ENCODE measurements around the gene VPS51.

DNA sequence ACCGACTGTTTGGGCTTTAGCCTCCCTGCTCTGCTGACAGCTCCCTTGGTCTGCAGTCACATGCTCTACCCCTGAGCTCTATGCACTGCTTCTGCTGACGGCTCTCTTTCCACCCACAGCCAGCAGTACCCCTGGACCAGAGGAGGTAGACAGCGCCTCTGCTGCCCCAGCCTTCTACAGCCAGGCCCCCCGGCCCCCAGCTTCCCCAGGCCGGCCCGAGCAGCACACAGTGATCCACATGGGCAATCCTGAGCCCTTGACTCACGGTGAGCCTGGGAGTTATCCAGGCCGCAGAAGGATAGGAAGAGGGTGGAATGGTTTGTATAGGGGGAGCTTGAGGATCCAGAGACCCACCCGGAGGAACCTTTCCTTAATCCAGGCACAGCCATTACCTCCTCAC is 9.2 kb upstream of the VPS51 start:
- TF ChIP-seq EZH2 (IDR thresholded peaks at IDR 0.05; ENCODE audit: borderline replicate concordance, insufficient read depth, low read length, poor library complexity, severe bottlenecking) = no peak
- TF ChIP-seq, protein P1, sequence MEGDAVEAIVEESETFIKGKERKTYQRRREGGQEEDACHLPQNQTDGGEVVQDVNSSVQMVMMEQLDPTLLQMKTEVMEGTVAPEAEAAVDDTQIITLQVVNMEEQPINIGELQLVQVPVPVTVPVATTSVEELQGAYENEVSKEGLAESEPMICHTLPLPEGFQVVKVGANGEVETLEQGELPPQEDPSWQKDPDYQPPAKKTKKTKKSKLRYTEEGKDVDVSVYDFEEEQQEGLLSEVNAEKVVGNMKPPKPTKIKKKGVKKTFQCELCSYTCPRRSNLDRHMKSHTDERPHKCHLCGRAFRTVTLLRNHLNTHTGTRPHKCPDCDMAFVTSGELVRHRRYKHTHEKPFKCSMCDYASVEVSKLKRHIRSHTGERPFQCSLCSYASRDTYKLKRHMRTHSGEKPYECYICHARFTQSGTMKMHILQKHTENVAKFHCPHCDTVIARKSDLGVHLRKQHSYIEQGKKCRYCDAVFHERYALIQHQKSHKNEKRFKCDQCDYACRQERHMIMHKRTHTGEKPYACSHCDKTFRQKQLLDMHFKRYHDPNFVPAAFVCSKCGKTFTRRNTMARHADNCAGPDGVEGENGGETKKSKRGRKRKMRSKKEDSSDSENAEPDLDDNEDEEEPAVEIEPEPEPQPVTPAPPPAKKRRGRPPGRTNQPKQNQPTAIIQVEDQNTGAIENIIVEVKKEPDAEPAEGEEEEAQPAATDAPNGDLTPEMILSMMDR (IDR thresholded peaks at IDR 0.05; ENCODE audit: poor library complexity, severe bottlenecking) = no peak

Data from neural cell (in vitro differentiated cells).